Spinal cord (tissue), 10 donors: ENCODE data around the gene KIRREL3. TPM values are rescaled to one million over a fixed set of nuclear protein-coding genes. Genes with fewer than 3 reads are reported as not detected.
A peak's percentile ranks its signal among the peaks of the same experiment; 100 is the strongest.

Experiments used
- DNase-seq, 6 donors: peaks; one replicate each; pipeline versions ENCODE4 v3.0.0 to v3.0.0-alpha.2; 2013 to 2015; ENCODE audit warnings: low spot score in 6 of 6, low read depth in 4 of 6
- H3K27ac ChIP-seq: one replicate; pipeline ENCODE4 v1.5.1; 2013; ENCODE audit warnings: low read depth, low read length, control low read depth
- H3K27me3 ChIP-seq: one replicate; pipeline ENCODE4 v1.6.1; 2013; ENCODE audit warnings: low read length; ENCODE audit not compliant: control insufficient read depth, insufficient read depth
- H3K36me3 ChIP-seq: one replicate; pipeline ENCODE4 v1.6.1; 2013; ENCODE audit warnings: low read length; ENCODE audit not compliant: control insufficient read depth, insufficient read depth
- H3K4me1 ChIP-seq: one replicate; pipeline ENCODE4 v1.6.1; 2013; ENCODE audit warnings: low read length; ENCODE audit not compliant: control insufficient read depth, insufficient read depth
- H3K4me3 ChIP-seq: one replicate; pipeline ENCODE4 v1.5.1; 2013; ENCODE audit warnings: low read depth, low read length, control low read depth
- H3K9me3 ChIP-seq: one replicate; pipeline ENCODE4 v1.6.1; 2013; ENCODE audit warnings: low read length; ENCODE audit not compliant: control insufficient read depth, insufficient read depth
- WGBS: methylation state at CpG from one replicate; pipeline ENCODE4 v1.1.5; 2013; ENCODE audit warnings: missing lambda C conversion rate; ENCODE audit not compliant: insufficient coverage; 5-methylcytosine and 5-hydroxymethylcytosine counted together
- polyA plus RNA-seq, 2 donors: library from polyadenylated mRNA; unstranded; fragments of 120-200 nt; gene quantifications; one replicate each; pipeline ENCODE4 v1.2.1, GENCODE V29; 2013; ENCODE audit not compliant: insufficient read length in 2 of 2
- total RNA-seq, 2 donors: library from RNA; depleted of rRNA in 1 of 2; stranded (reverse); fragments of 120-200 nt in 1 of 2; fragments of >200 nt in 1 of 2; gene quantifications; one replicate each; pipeline versions ENCODE4 v1.2.3 to v1.2.4, GENCODE V29; 2013 to 2014
- donor health status: healthy.

Gene KIRREL3
- total and polyA plus RNA-seq, 4 donors, result 10.0 to 58.1 (median 31.7) TPM

DNA sequence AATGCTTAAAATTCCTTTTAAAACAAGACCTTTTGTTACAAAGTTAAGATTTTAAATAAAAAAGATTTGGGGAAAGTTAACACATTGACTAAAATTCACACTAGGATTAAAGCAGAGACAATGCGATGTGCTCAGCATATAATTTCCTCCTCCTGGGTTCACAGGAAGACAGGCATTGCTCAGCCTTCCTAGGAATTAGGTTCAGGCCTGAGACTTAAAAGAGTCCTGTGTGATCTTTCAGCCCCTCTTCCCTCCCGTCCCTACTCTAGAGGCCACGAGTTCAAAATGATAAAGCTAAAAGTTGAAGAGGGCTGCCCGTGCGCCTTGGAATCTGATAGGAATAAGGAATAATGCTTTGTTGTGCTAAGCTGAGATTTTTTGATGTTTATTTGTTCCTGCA, 218.6 kb downstream of the KIRREL3 start:
- Histone ChIP-seq H3K27ac (no peak overlapping the region), H3K36me3 (no peaks in the 10 kb centered on the region), H3K4me1 (no peaks in the 10 kb centered on the region), H3K4me3 (no peak overlapping the region), H3K27me3 (no peaks in the 10 kb centered on the region), H3K9me3 (no peaks in the 10 kb centered on the region)
- WGBS, result 100% methylated on average over 1 of the region's 5 CpGs
- DNase-seq, result no peak

DNA sequence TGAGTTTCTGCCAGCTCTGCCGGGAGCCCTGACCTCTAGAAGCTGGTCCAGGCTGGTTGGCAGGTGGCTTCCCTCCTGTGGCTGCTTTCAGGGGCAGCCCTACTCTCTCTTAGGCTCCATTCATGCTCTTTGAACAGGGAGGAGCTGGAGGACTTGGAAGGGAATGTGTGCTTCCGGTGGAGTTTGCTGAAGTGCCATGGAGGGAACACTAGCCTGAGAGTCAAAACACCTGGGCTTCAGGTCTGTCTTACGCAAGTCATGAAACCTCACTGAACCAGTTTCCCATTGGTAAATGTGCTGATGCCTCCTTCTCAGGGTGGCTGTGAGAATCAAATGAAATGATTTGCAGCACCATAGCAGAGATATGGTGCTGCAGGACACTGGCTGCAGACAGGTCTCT, 224.5 kb downstream of the KIRREL3 start:
- WGBS, result 81% methylated on average over 3 of the region's 3 CpGs
- no peaks in the 10 kb centered on the region for H3K4me1 ChIP-seq
- no peaks in the 10 kb centered on the region for H3K36me3 ChIP-seq
- no peak overlapping the region for H3K27ac ChIP-seq
- H3K9me3 ChIP-seq, result no peaks in the 10 kb centered on the region
- no peak overlapping the region for H3K4me3 ChIP-seq
- DNase-seq, result no peak
- H3K27me3 ChIP-seq, result no peaks in the 10 kb centered on the region

DNA sequence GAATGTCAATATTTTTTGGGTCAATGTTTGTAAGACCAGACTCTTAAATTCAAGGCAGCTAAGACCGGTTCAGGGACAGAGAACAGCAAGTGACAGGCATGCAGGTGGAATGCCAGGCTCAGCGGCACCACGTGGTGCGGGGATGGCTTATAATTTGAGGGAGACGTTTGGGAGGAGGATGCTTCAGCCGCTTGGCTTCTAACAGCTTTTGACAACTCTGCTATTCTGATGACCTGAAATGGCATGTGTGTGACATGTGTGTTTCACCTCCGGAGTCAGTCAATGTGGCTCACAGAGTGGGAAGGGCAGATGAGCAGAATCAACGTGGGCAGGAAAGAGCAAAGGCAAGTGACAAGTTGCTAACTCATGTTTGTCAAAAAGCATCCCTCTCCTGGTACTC, 228.3 kb downstream of the KIRREL3 start:
- Histone ChIP-seq H3K9me3 (no peaks in the 10 kb centered on the region), H3K4me3 (no peak overlapping the region), H3K27ac (no peak overlapping the region), H3K36me3 (no peaks in the 10 kb centered on the region), H3K4me1 (no peaks in the 10 kb centered on the region), H3K27me3 (no peaks in the 10 kb centered on the region)
- DNase-seq, result no peak
- 76% methylated on average over 8 of the region's 8 CpGs for WGBS

DNA sequence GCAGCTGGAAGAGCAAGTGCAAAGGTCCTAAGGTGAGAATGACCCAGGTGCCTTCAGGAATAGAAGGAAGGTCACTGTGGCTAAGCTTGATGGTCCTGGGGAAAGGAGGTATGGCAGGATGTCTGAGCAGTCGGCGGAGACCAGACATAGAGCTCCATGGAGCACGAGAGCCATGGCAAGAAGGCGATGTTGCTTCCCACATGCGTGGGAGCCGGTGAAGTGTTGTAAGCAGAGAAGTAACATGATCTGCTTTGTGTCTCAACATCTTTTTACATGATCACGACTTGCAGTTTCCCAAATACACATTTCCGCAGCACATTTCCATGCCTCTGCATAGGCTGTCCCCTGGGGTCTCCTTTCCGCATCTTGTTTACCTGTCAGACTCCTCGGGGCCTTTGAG, 231.9 kb downstream of the KIRREL3 start:
- 89% methylated on average over 10 of the region's 10 CpGs for WGBS
- Histone ChIP-seq H3K27ac (no peak overlapping the region), H3K4me3 (no peak overlapping the region), H3K4me1 (no peaks in the 10 kb centered on the region), H3K27me3 (no peaks in the 10 kb centered on the region), H3K9me3 (no peaks in the 10 kb centered on the region), H3K36me3 (no peaks in the 10 kb centered on the region)
- DNase-seq, result no peak

DNA sequence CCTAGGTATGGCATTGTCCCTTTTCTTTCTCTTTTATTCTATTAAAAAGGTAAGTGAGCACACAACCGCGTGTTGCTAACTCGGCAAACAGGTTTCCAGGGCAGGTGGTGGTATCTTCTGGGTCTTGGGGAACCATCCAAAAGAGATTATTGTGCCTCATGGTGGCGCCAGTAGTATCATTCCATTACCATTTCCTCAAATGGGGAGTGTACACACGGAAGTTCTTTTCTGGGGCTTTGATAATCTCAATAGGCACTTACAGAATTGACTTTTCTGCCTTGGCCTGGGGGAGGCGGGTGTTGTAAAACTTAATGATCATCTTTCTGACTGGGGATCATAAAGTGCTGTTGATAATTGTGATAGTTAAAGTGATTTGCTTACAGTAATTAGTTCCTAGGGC, 234.1 kb downstream of the KIRREL3 start:
- no peak overlapping the region for H3K27ac ChIP-seq
- DNase-seq, result peak in 1 of 6 donors; percentile 85
- H3K4me1 ChIP-seq, result no peaks in the 10 kb centered on the region
- H3K36me3 ChIP-seq, result no peaks in the 10 kb centered on the region
- H3K4me3 ChIP-seq, result no peak overlapping the region
- H3K27me3 ChIP-seq, result no peaks in the 10 kb centered on the region
- no CpG with 5 or more reads among the region's 6 CpGs for WGBS
- no peaks in the 10 kb centered on the region for H3K9me3 ChIP-seq

DNA sequence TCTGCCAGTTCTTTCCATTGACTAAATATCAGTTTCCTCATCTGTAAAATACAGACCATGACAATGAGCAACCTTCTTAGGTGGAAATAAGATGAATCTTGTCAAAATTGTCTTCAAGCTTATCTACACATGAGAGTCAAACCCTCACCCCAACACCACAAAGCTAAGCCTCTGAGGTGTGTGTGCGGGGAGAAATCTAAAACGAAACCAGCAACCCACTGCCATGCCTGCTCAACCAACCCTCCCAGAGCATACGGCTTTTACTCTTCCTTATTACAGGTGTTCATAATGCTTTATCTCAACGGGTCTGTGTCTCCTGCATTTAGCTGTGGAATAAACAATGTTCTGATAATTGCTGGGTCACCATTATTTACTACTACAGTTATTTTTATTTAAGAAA, 235.4 kb downstream of the KIRREL3 start:
- H3K9me3 ChIP-seq, result no peaks in the 10 kb centered on the region
- H3K36me3 ChIP-seq, result no peaks in the 10 kb centered on the region
- H3K4me1 ChIP-seq, result no peaks in the 10 kb centered on the region
- no peak overlapping the region for H3K4me3 ChIP-seq
- no peak overlapping the region for H3K27ac ChIP-seq
- DNase-seq, result no peak
- H3K27me3 ChIP-seq, result no peaks in the 10 kb centered on the region
- WGBS, result 100% methylated on average over 1 of the region's 4 CpGs

DNA sequence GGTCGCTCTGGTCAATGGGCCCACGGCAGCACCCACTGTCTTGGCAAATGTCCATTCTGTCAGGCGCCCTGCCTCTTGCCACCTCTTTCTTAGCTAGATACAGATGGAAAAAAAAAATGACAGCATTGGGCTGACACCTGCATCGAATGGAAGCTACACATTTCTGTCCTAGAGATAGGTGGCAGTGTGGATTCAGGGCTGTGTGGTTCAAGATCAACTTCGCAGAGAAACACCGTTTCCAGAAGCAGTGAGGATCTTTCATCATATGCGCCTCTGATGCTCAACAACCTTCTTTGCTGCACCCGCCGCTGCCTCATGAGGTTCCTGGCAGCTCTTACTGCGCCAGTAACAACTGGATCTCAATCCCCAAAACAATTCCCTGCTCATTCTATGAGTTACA, 236.3 kb downstream of the KIRREL3 start:
- Histone ChIP-seq H3K36me3 (no peaks in the 10 kb centered on the region), H3K9me3 (no peaks in the 10 kb centered on the region), H3K27ac (no peak overlapping the region), H3K4me1 (no peaks in the 10 kb centered on the region), H3K27me3 (no peaks in the 10 kb centered on the region), H3K4me3 (no peak overlapping the region)
- peak in 1 of 6 donors; percentile 71 for DNase-seq
- 69% methylated on average over 10 of the region's 10 CpGs for WGBS

DNA sequence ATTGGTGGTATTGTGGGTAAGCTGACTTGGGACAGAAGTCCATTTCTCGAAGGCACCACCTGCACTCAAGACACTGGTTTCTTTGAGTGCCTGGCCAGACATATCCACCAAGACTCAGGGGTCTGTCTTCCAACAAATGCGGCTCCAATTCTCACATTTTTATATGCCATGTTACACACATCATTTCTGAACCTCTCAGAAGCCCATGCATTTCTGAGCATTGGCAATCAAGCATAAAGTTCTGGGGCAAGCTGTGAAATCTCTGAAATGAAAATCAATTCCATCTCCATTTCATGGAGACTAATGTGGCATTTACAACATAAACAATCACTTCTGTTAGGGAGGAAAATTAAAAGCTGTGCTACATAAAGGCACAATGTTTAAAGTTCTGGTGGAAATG, 243.7 kb downstream of the KIRREL3 start:
- Histone ChIP-seq H3K36me3 (no peaks in the 10 kb centered on the region), H3K4me3 (no peak overlapping the region), H3K9me3 (peaks cover 1% of the 10 kb centered on the region), H3K27me3 (no peaks in the 10 kb centered on the region), H3K4me1 (peaks cover 8% of the 10 kb centered on the region), H3K27ac (no peak overlapping the region)
- DNase-seq, result peak in 2 of 6 donors; percentile 61 to 81
- 88% methylated on average over 2 of the region's 2 CpGs for WGBS

DNA sequence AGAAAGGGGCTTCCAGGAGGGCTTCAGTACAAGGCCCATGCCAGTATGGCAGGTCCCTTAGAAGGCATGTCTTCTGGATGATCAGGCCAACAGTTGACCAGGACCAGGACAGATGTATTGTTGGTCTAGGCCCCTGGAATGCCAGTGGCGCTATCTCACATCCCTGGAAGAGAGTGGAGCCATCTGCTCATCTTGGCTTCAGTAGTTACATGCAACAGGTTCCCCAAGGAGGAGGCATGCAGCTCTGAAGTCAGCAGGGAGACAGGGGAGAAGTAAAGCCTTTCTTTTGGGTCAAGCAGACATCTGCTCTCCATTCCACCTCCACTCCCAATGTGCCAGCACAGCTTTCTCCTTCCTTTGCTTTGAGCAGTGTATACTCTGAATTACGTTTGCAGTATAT, 244.1 kb downstream of the KIRREL3 start:
- 80% methylated on average over 2 of the region's 2 CpGs for WGBS
- Histone ChIP-seq H3K27ac (no peak overlapping the region), H3K9me3 (peaks cover 1% of the 10 kb centered on the region), H3K4me3 (no peak overlapping the region), H3K27me3 (no peaks in the 10 kb centered on the region), H3K36me3 (no peaks in the 10 kb centered on the region), H3K4me1 (peaks cover 8% of the 10 kb centered on the region)
- DNase-seq, result peak in 1 of 6 donors; percentile 76

DNA sequence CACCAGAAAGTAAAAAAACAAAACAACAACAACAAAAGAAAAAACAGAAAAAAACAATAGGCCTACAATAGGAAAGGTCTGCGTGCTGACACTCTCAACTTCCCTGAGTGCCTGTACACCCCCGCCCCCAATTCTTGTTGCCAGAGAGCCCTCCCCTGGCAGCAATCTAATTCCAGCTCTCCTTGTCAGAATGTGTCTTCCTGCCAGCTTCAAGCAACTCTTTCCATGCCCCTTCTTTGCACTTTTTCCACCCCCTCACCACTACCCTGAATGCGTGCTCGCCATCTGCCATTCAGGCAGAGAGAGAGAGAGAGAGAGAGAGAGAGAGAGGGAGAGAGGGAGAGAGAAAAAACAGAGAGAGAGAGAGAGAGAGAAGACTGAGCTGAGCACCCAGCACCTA, 245.0 kb downstream of the KIRREL3 start:
- 29% methylated on average over 2 of the region's 4 CpGs for WGBS
- Histone ChIP-seq H3K27ac (no peak overlapping the region), H3K27me3 (no peaks in the 10 kb centered on the region), H3K9me3 (peaks cover 1% of the 10 kb centered on the region), H3K4me1 (peaks cover 8% of the 10 kb centered on the region), H3K4me3 (no peak overlapping the region), H3K36me3 (no peaks in the 10 kb centered on the region)
- DNase-seq, result peak in 2 of 6 donors; percentile 68 to 81
